OCI-LY1 (cell line): ENCODE data around the gene BIK.

Experiments
- EZH2 ChIP-seq: fragments of 200-600 bp; sonication (generic), shearing (Covaris generic); IDR thresholded peaks from 2 replicates; pipeline ENCODE4 v1.8.0; 2017; ENCODE audit warnings: borderline replicate concordance, mixed run types, mild to moderate bottlenecking, antibody characterized with exemption, low read length, moderate library complexity, mixed read lengths
- TF ChIP-seq, protein P1 (sequence below): fragments of 200-600 bp; sonication (generic), shearing (Covaris generic); IDR thresholded peaks from 2 replicates; pipeline ENCODE4 v1.5.1; 2017; ENCODE audit warnings: mild to moderate bottlenecking, antibody characterized with exemption, low read length, moderate library complexity, mixed read lengths

DNA sequence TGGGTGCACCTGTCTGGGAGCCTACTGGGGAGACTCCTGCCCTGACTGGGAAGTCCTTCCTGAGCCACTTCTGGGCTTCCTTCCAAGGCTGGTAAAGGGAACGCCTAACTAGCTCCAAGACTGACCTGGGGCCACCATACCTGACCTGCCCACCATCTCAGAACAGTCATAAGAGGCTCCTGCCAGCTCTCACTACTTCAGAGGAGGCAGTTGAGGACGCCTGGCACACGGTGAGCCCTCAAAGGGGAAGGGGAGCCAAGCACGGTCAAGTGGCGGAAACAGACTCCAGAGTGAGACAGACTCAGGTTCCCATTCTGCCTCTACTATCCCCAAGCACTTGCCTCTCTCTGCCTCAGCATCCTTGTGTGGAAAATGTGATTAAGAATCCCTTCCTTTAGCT is 25.0 kb downstream of the BIK start:
- TF ChIP-seq, protein P1, sequence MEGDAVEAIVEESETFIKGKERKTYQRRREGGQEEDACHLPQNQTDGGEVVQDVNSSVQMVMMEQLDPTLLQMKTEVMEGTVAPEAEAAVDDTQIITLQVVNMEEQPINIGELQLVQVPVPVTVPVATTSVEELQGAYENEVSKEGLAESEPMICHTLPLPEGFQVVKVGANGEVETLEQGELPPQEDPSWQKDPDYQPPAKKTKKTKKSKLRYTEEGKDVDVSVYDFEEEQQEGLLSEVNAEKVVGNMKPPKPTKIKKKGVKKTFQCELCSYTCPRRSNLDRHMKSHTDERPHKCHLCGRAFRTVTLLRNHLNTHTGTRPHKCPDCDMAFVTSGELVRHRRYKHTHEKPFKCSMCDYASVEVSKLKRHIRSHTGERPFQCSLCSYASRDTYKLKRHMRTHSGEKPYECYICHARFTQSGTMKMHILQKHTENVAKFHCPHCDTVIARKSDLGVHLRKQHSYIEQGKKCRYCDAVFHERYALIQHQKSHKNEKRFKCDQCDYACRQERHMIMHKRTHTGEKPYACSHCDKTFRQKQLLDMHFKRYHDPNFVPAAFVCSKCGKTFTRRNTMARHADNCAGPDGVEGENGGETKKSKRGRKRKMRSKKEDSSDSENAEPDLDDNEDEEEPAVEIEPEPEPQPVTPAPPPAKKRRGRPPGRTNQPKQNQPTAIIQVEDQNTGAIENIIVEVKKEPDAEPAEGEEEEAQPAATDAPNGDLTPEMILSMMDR, result no peak
- TF ChIP-seq EZH2, result no peak
